Activated CD4-positive, alpha-beta T cell treated with anti-CD3 and anti-CD28 coated beads for 4 hours (primary cell): ENCODE data around the gene CCDC71.

ENCODE experiments used
- DNase-seq, 2 donors: peaks; one replicate each; pipeline ENCODE4 v3.0.0-alpha.2; 2020

The CCDC71 gene

GRCh38 chr3:49165771-49166751 lies at the start of gene CCDC71:
CCDC71 (minus strand) TSS chr3:49166331; CDS start chr3:49164208, 2,123 bp downstream.
- DNase-seq = peak; percentile 69 to 75

- no peak for DNase-seq
Measured at GRCh38 chr3:49213998-49214397, 47.9 kb upstream of the CCDC71 start.

GRCh38 chr3:49213541-49213943 lies 47.4 kb upstream of the CCDC71 start:
- DNase-seq = no peak

- DNase-seq = no peak
Measured at GRCh38 chr3:49199900-49200281, 33.8 kb upstream of the CCDC71 start.

GRCh38 chr3:49199239-49199899 lies 33.2 kb upstream of the CCDC71 start:
- DNase-seq = no peak

- no peak for DNase-seq
Measured at GRCh38 chr3:49198611-49199230, 32.6 kb upstream of the CCDC71 start.

GRCh38 chr3:49198161-49198560 lies 32.0 kb upstream of the CCDC71 start:
- no peak for DNase-seq

GRCh38 chr3:49191741-49192140 lies 25.6 kb upstream of the CCDC71 start:
- no peak for DNase-seq

GRCh38 chr3:49183873-49184272 lies 17.7 kb upstream of the CCDC71 start:
- no peak for DNase-seq

GRCh38 chr3:49182682-49183081 lies 16.6 kb upstream of the CCDC71 start:
- DNase-seq = no peak

- no peak for DNase-seq
Measured at GRCh38 chr3:49181351-49181750, 15.2 kb upstream of the CCDC71 start.

GRCh38 chr3:49180116-49180515 lies 14.0 kb upstream of the CCDC71 start:
- no peak for DNase-seq

- no peak for DNase-seq
Measured at GRCh38 chr3:49177073-49177472, 10.9 kb upstream of the CCDC71 start.

GRCh38 chr3:49175530-49175929 lies 9.4 kb upstream of the CCDC71 start:
- DNase-seq = no peak

GRCh38 chr3:49174397-49174985 lies 8.4 kb upstream of the CCDC71 start:
- DNase-seq = no peak

GRCh38 chr3:49173792-49174170 lies 7.7 kb upstream of the CCDC71 start:
- no peak for DNase-seq

- DNase-seq = no peak
Measured at GRCh38 chr3:49173116-49173791, 7.1 kb upstream of the CCDC71 start.

- DNase-seq = no peak
Measured at GRCh38 chr3:49172551-49173041, 6.5 kb upstream of the CCDC71 start.

GRCh38 chr3:49171775-49172500 lies 5.8 kb upstream of the CCDC71 start:
- DNase-seq = no peak

GRCh38 chr3:49171119-49171774 lies 5.1 kb upstream of the CCDC71 start, which contains the start of gene KLHDC8B:
KLHDC8B (plus strand) TSS chr3:49171598; CDS start chr3:49172770, 1,172 bp downstream.
- peak; percentile 71 to 75 for DNase-seq

GRCh38 chr3:49170744-49171118 lies 4.6 kb upstream of the CCDC71 start:
- DNase-seq = no peak
